Measurements from ENCODE around the gene CLK3.

DNA sequence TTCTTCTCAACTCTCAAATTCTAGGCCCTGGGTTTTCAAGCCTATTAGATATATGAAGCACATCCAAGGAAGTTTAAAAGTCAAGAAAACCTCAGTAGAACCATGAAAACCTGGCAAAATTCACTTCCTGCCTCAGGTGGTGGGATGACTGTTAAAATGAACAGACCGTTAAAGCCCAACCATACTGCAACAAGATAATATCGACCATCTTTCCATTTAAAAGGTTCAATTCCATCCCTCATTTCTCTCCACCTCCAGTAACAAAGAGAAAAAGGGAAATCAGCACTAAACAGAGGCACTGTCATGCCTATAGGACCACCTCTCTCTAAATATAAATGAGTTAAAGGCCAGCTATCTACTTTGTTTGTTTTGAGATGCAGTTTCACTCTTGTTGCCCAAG, 49.0 kb downstream of the CLK3 start:
- TF ChIP-seq POLR2AphosphoS5 (IDR thresholded peaks at IDR 0.05) (no peak), POLR2A (IDR thresholded peaks at IDR 0.05) (no peak)
- TF ChIP-seq, protein P1, sequence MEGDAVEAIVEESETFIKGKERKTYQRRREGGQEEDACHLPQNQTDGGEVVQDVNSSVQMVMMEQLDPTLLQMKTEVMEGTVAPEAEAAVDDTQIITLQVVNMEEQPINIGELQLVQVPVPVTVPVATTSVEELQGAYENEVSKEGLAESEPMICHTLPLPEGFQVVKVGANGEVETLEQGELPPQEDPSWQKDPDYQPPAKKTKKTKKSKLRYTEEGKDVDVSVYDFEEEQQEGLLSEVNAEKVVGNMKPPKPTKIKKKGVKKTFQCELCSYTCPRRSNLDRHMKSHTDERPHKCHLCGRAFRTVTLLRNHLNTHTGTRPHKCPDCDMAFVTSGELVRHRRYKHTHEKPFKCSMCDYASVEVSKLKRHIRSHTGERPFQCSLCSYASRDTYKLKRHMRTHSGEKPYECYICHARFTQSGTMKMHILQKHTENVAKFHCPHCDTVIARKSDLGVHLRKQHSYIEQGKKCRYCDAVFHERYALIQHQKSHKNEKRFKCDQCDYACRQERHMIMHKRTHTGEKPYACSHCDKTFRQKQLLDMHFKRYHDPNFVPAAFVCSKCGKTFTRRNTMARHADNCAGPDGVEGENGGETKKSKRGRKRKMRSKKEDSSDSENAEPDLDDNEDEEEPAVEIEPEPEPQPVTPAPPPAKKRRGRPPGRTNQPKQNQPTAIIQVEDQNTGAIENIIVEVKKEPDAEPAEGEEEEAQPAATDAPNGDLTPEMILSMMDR (IDR thresholded peaks at IDR 0.05 in 8 of 11, conservative IDR thresholded peaks at IDR 0.05 in 3 of 11), result no peak

Measured in spleen (tissue), 7 donors.